ENCODE results near the gene MAD1L1. TPM values are rescaled to one million over a fixed set of nuclear protein-coding genes. Genes with fewer than 3 reads are reported as not detected.

The MAD1L1 gene
- total and polyA plus RNA-seq, 2 of the 13 experiments (the other 11 are each of a cell fraction or from before 2014, with no cell fraction given): 17.4 to 64.7 TPM

DNA sequence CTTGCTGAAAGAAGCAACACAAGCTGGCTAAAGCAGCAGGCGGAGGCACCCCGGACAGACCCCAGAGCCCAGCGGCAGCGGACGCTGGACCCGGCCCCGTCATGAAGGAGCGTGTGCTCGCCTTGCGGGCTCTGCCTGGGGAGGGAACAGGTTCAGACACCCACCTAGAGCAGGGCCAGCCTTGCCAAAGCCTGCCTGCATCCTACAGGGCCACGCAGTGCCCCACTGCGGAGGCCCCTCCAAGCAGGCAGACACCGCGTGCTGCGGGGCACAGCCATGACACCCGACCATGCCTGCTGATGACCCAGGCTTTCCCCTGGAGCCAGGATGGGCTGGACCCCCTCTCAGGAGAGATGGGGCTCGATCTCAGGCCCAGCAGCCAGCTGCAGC, 91.7 kb downstream of the MAD1L1 start:
- Histone ChIP-seq H3K27ac (ENCODE audit: extremely low read length, insufficient read depth, low read length) (no peak overlapping the region), H3K36me3 (replicated peaks in 1 of 2; ENCODE audit: control insufficient read depth in 1 of 2, insufficient read depth in 2 of 2, low read length in 2 of 2) (peaks cover 17 to 50% of the 10 kb centered on the region in 2 experiments), H3K4me2 (ENCODE audit: low read depth, low read length) (no peak overlapping the region), H3K4me1 (ENCODE audit: insufficient read depth, low read length) (no peaks in the 10 kb centered on the region), H3K9me3 (ENCODE audit: low read length) (no peaks in the 10 kb centered on the region), H3K9ac (ENCODE audit: insufficient read depth, low read depth, low read length) (no peak overlapping the region), H4K20me1 (ENCODE audit: insufficient read depth, low read length) (no peaks in the 10 kb centered on the region), H3K4me3 (replicated peaks in 1 of 3; ENCODE audit: insufficient read depth in 1 of 3, low read depth in 2 of 3, low read length in 3 of 3) (no peak overlapping the region), H3K79me2 (ENCODE audit: insufficient read depth, low read length) (no peaks in the 10 kb centered on the region), H2AFZ (ENCODE audit: low read length) (no peak overlapping the region), H3K27me3 (ENCODE audit: control insufficient read depth in 1 of 2, insufficient read depth in 2 of 2, low read length in 2 of 2) (no peaks in the 10 kb centered on the region)
- ATAC-seq (no peak), FAIRE-seq (no peak), DNase-seq (ENCODE audit: low spot score) (no peak)
- CTCF ChIA-PET (ENCODE audit: low intra/inter-chr PET ratio, low total read pairs): no interaction called here
- intact Hi-C loops (cut with micrococcal nuclease; ENCODE audit: unreplicated experiment): no loop called here
- POLR2A ChIA-PET: no interaction called here
- in situ Hi-C loops (cut with HindIII; ENCODE audit: extremely low pct_ligation_motif_present, low pct_unique_long_range_greater_than_20kb): no loop called here
- BruUV-seq (replicated peaks): no TSS peak
- WGBS (ENCODE audit: low lambda C conversion rate): 98% methylated on average over 6 of the region's 17 CpGs
- TF ChIP-seq DR1 (CRISPR knock-in tag; IDR thresholded peaks at IDR 0.05) (no peak), RARG (CRISPR knock-in tag; IDR thresholded peaks at IDR 0.05; ENCODE audit: low read depth) (no peak), FLYWCH1 (CRISPR knock-in tag; IDR thresholded peaks at IDR 0.05) (no peak), SIN3A (IDR thresholded peaks at IDR 0.05; ENCODE audit: borderline replicate concordance, low read depth, low read length) (no peak), ZZZ3 (CRISPR knock-in tag; IDR thresholded peaks at IDR 0.05; ENCODE audit: borderline replicate concordance) (no peak), ZNF678 (CRISPR knock-in tag; IDR thresholded peaks at IDR 0.05) (no peak), ZNF616 (CRISPR knock-in tag; IDR thresholded peaks at IDR 0.05; ENCODE audit: low read depth) (no peak), MEF2D (CRISPR knock-in tag; IDR thresholded peaks at IDR 0.05) (no peak), ZNF577 (CRISPR knock-in tag; IDR thresholded peaks at IDR 0.05; ENCODE audit: borderline replicate concordance, low read depth) (no peak), PRMT3 (CRISPR knock-in tag; IDR thresholded peaks at IDR 0.05; ENCODE audit: borderline replicate concordance, low read depth) (no peak)
- TF ChIP-seq, protein P1, sequence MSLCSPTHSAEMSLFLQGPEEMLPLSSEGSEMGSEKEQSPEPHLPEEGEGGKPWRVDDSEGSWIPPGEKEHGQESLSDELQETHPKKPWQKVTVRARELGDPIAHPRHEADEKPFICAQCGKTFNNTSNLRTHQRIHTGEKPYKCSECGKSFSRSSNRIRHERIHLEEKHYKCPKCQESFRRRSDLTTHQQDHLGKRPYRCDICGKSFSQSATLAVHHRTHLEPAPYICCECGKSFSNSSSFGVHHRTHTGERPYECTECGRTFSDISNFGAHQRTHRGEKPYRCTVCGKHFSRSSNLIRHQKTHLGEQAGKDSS (CRISPR knock-in tag; IDR thresholded peaks at IDR 0.05; ENCODE audit: borderline replicate concordance, low read depth): no peak
- TF ChIP-seq, protein P2, sequence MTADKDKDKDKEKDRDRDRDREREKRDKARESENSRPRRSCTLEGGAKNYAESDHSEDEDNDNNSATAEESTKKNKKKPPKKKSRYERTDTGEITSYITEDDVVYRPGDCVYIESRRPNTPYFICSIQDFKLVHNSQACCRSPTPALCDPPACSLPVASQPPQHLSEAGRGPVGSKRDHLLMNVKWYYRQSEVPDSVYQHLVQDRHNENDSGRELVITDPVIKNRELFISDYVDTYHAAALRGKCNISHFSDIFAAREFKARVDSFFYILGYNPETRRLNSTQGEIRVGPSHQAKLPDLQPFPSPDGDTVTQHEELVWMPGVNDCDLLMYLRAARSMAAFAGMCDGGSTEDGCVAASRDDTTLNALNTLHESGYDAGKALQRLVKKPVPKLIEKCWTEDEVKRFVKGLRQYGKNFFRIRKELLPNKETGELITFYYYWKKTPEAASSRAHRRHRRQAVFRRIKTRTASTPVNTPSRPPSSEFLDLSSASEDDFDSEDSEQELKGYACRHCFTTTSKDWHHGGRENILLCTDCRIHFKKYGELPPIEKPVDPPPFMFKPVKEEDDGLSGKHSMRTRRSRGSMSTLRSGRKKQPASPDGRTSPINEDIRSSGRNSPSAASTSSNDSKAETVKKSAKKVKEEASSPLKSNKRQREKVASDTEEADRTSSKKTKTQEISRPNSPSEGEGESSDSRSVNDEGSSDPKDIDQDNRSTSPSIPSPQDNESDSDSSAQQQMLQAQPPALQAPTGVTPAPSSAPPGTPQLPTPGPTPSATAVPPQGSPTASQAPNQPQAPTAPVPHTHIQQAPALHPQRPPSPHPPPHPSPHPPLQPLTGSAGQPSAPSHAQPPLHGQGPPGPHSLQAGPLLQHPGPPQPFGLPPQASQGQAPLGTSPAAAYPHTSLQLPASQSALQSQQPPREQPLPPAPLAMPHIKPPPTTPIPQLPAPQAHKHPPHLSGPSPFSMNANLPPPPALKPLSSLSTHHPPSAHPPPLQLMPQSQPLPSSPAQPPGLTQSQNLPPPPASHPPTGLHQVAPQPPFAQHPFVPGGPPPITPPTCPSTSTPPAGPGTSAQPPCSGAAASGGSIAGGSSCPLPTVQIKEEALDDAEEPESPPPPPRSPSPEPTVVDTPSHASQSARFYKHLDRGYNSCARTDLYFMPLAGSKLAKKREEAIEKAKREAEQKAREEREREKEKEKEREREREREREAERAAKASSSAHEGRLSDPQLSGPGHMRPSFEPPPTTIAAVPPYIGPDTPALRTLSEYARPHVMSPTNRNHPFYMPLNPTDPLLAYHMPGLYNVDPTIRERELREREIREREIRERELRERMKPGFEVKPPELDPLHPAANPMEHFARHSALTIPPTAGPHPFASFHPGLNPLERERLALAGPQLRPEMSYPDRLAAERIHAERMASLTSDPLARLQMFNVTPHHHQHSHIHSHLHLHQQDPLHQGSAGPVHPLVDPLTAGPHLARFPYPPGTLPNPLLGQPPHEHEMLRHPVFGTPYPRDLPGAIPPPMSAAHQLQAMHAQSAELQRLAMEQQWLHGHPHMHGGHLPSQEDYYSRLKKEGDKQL (CRISPR knock-in tag; IDR thresholded peaks at IDR 0.05; ENCODE audit: low read depth): no peak
- TF ChIP-seq, protein P3, sequence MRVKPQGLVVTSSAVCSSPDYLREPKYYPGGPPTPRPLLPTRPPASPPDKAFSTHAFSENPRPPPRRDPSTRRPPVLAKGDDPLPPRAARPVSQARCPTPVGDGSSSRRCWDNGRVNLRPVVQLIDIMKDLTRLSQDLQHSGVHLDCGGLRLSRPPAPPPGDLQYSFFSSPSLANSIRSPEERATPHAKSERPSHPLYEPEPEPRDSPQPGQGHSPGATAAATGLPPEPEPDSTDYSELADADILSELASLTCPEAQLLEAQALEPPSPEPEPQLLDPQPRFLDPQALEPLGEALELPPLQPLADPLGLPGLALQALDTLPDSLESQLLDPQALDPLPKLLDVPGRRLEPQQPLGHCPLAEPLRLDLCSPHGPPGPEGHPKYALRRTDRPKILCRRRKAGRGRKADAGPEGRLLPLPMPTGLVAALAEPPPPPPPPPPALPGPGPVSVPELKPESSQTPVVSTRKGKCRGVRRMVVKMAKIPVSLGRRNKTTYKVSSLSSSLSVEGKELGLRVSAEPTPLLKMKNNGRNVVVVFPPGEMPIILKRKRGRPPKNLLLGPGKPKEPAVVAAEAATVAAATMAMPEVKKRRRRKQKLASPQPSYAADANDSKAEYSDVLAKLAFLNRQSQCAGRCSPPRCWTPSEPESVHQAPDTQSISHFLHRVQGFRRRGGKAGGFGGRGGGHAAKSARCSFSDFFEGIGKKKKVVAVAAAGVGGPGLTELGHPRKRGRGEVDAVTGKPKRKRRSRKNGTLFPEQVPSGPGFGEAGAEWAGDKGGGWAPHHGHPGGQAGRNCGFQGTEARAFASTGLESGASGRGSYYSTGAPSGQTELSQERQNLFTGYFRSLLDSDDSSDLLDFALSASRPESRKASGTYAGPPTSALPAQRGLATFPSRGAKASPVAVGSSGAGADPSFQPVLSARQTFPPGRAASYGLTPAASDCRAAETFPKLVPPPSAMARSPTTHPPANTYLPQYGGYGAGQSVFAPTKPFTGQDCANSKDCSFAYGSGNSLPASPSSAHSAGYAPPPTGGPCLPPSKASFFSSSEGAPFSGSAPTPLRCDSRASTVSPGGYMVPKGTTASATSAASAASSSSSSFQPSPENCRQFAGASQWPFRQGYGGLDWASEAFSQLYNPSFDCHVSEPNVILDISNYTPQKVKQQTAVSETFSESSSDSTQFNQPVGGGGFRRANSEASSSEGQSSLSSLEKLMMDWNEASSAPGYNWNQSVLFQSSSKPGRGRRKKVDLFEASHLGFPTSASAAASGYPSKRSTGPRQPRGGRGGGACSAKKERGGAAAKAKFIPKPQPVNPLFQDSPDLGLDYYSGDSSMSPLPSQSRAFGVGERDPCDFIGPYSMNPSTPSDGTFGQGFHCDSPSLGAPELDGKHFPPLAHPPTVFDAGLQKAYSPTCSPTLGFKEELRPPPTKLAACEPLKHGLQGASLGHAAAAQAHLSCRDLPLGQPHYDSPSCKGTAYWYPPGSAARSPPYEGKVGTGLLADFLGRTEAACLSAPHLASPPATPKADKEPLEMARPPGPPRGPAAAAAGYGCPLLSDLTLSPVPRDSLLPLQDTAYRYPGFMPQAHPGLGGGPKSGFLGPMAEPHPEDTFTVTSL (CRISPR knock-in tag; IDR thresholded peaks at IDR 0.05; ENCODE audit: borderline replicate concordance): no peak

Data from HepG2 (cell line).